HepG2 (cell line): ENCODE results near the gene SLC28A1. TPM values are rescaled to one million over a fixed set of nuclear protein-coding genes. Genes with fewer than 3 reads are reported as not detected.
A peak's percentile ranks its signal among the peaks of the same experiment; 100 is the strongest.

ENCODE experiments used
- BCL3 ChIP-seq: sonication (generic); formaldehyde crosslinking; IDR thresholded peaks from 2 replicates; pipeline ENCODE4 v1.5.1; 2020; ENCODE audit warnings: mild to moderate bottlenecking, missing genetic modification reagents, moderate library complexity
- BRCA1 ChIP-seq: sonication (generic); formaldehyde crosslinking; IDR thresholded peaks from 2 replicates; pipeline ENCODE4 v1.4.0; 2020; ENCODE audit warnings: missing genetic modification reagents
- EP300 ChIP-seq, 3 experiments: sonication (generic) in 1 of 3; formaldehyde crosslinking in 1 of 3; IDR thresholded peaks; 2 replicates each; pipeline versions ENCODE4 v1.5.1 to v1.6.1; 2011 to 2020; ENCODE audit warnings: low read depth in 2 of 3, low read length in 2 of 3, borderline replicate concordance in 1 of 3, improper control_type of control experiment in 1 of 3, mild to moderate bottlenecking in 1 of 3, missing genetic modification reagents in 1 of 3, moderate library complexity in 1 of 3
- HOMEZ ChIP-seq: IDR thresholded peaks from 2 replicates; pipeline ENCODE4 v1.6.1; 2016; ENCODE audit warnings: low read depth
- KLF15 ChIP-seq: sonication (generic); formaldehyde crosslinking; IDR thresholded peaks from 2 replicates; pipeline ENCODE4 v1.8.1; 2023; ENCODE audit warnings: borderline replicate concordance, mild to moderate bottlenecking, inconsistent platforms, missing genetic modification reagents, mixed read lengths
- NCOA1 ChIP-seq: sonication (generic); formaldehyde crosslinking; IDR thresholded peaks from 2 replicates; pipeline ENCODE4 v1.9.0; 2021; ENCODE audit warnings: missing genetic modification reagents
- NFATC3 ChIP-seq: sonication (generic); formaldehyde crosslinking; IDR thresholded peaks from 2 replicates; pipeline ENCODE4 v1.5.1; 2020; ENCODE audit warnings: mild to moderate bottlenecking, missing genetic modification reagents
- NONO ChIP-seq, 2 experiments: fragments of 450-650 bp in 1 of 2; sonication (generic) in 1 of 2; formaldehyde crosslinking in 1 of 2; IDR thresholded peaks in 1 of 2; conservative IDR thresholded peaks in 1 of 2; 2 replicates each; pipeline versions ENCODE4 v1.6.1 to v1.8.0; 2017 to 2022; ENCODE audit warnings: mild to moderate bottlenecking in 1 of 2, missing genetic modification reagents in 1 of 2, moderate library complexity in 1 of 2
- POGK ChIP-seq: sonication (generic); formaldehyde crosslinking; conservative IDR thresholded peaks from 2 replicates; pipeline ENCODE4 v1.8.0; 2022; ENCODE audit warnings: mild to moderate bottlenecking, moderate library complexity, missing genetic modification reagents
- TBL1XR1 ChIP-seq: fragments of 150-350 bp; IDR thresholded peaks from 2 replicates; pipeline ENCODE4 v1.6.1; 2014; ENCODE audit warnings: borderline replicate concordance, low read length; ENCODE audit not compliant: partially characterized antibody
- THAP8 ChIP-seq: sonication (generic); formaldehyde crosslinking; IDR thresholded peaks from 2 replicates; pipeline ENCODE4 v1.5.1; 2020; ENCODE audit warnings: missing genetic modification reagents, mild to moderate bottlenecking, borderline replicate concordance
- ZNF253 ChIP-seq: sonication (generic); formaldehyde crosslinking; IDR thresholded peaks from 2 replicates; pipeline ENCODE4 v1.8.0; 2022; ENCODE audit warnings: mild to moderate bottlenecking, missing genetic modification reagents, borderline replicate concordance
- ZNF3 ChIP-seq: IDR thresholded peaks from 2 replicates; pipeline ENCODE4 v1.7.0; 2017; ENCODE audit warnings: inconsistent platforms
- ZNF609 ChIP-seq: sonication (generic); formaldehyde crosslinking; IDR thresholded peaks from 2 replicates; pipeline ENCODE4 v1.4.0; 2020; ENCODE audit warnings: mild to moderate bottlenecking, missing genetic modification reagents, borderline replicate concordance
- ZNF780A ChIP-seq: sonication (generic); formaldehyde crosslinking; IDR thresholded peaks from 2 replicates; pipeline ENCODE4 v1.8.0; 2022; ENCODE audit warnings: mild to moderate bottlenecking, missing genetic modification reagents, moderate library complexity
- polyA plus RNA-seq, 8 experiments: library from polyadenylated mRNA; depleted of rRNA in 3 of 8; stranded (reverse) in 7 of 8; unstranded in 1 of 8; fragments of >200 nt; fragmentation: Illumina TruSeq in 4 of 8; extraction: Trizol in 4 of 8; gene quantifications; 2 replicates each; pipeline versions ENCODE4 v1.2.1 to v1.2.3, GENCODE V29; 2011 to 2016; ENCODE audit warnings: low read depth in 4 of 8, missing spikeins in 1 of 8, mixed read lengths in 1 of 8; ENCODE audit not compliant: insufficient read depth in 1 of 8
- total RNA-seq, 5 experiments: library from RNA; depleted of rRNA; stranded (reverse); fragments of >200 nt; fragmentation: Illumina TruSeq; extraction: Trizol; gene quantifications; 2 replicates each; pipeline ENCODE4 v1.2.3, GENCODE V29; 2016; ENCODE audit warnings: low read depth in 1 of 5

Gene SLC28A1
- total and polyA plus RNA-seq, 2 of the 13 experiments (the other 11 are each of a cell fraction or from before 2014, with no cell fraction given) = 0.31 to 5.8 TPM

GRCh38 chr15:84981054-84981710 lies 96.7 kb downstream of the SLC28A1 start (continued):
- peak in 1 of 2 experiments; percentile 24; a peak in 2 of 4 replicates for TF ChIP-seq EP300 (IDR thresholded peaks at IDR 0.05; ENCODE audit: low read depth in 2 of 2, low read length in 2 of 2)
- 0 out of 2 replicates have a peak, but pooled peaks have one; percentile 12 for TF ChIP-seq EP300 (CRISPR knock-in tag; IDR thresholded peaks at IDR 0.05; ENCODE audit: borderline replicate concordance)
- peak; percentile 75 for TF ChIP-seq ZNF609
- TF ChIP-seq ZNF3 (CRISPR knock-in tag) = no peak; the same call in 1 of the 2 replicates
- no peak for TF ChIP-seq ZNF253
- no peak for TF ChIP-seq ZNF780A (CRISPR knock-in tag)
- TF ChIP-seq POGK (CRISPR knock-in tag) = peak; percentile 54; the same call in 1 of the 2 replicates
- no peak for TF ChIP-seq BCL3 (CRISPR knock-in tag)
- no peak for TF ChIP-seq NONO (IDR thresholded peaks at IDR 0.05)
- peak; percentile 94 for TF ChIP-seq NONO (CRISPR knock-in tag; conservative IDR thresholded peaks at IDR 0.05)
- TF ChIP-seq HOMEZ (CRISPR knock-in tag) = no peak
- TF ChIP-seq THAP8 (CRISPR knock-in tag) = 0 out of 2 replicates have a peak, but pooled peaks have one; percentile 63
- TF ChIP-seq NCOA1 (CRISPR knock-in tag) = no peak
- no peak for TF ChIP-seq NFATC3 (CRISPR knock-in tag)
- no peak for TF ChIP-seq BRCA1 (CRISPR knock-in tag)
- TF ChIP-seq KLF15 (CRISPR knock-in tag) = no peak
- TF ChIP-seq TBL1XR1 = peak; percentile 47
